K562 (cell line): ENCODE measurements around the gene TEX264.

ENCODE experiments used
- CCNT2 ChIP-seq: IDR thresholded peaks from 2 replicates; pipeline ENCODE4 v1.6.1; 2011; ENCODE audit warnings: borderline replicate concordance, low read depth, mild to moderate bottlenecking, moderate library complexity, mixed read lengths, low read length; ENCODE audit not compliant: insufficient read length; ENCODE audit errors: extremely low read depth
- FOXJ3 ChIP-seq: sonication (generic); formaldehyde crosslinking; IDR thresholded peaks from 2 replicates; pipeline ENCODE4 v1.4.0; 2020; ENCODE audit warnings: mild to moderate bottlenecking, missing genetic modification reagents
- HIVEP1 ChIP-seq: fragments of 250-450 bp; sonication (Bioruptor Pico); IDR thresholded peaks from 2 replicates; pipeline ENCODE4 v1.4.0; 2020; ENCODE audit warnings: mild to moderate bottlenecking
- KAT2B ChIP-seq: IDR thresholded peaks from one replicate; pipeline ENCODE4 v1.6.1; 2012; ENCODE audit warnings: low read depth, mild to moderate bottlenecking, control low read depth, inconsistent platforms, low read length, moderate library complexity
- RNF2 ChIP-seq: sonication (generic); IDR thresholded peaks from 2 replicates; pipeline ENCODE4 v1.6.1; 2016
- SP1 ChIP-seq: sonication (generic); formaldehyde crosslinking; IDR thresholded peaks from 2 replicates; pipeline ENCODE4 v1.8.1; 2022; ENCODE audit warnings: mild to moderate bottlenecking, missing genetic modification reagents
- ZNF408 ChIP-seq: fragments of 250-450 bp; sonication (Bioruptor Pico); IDR thresholded peaks from 2 replicates; pipeline ENCODE4 v1.4.0; 2020; ENCODE audit warnings: low read depth, mild to moderate bottlenecking, moderate library complexity
- ZNF561 ChIP-seq: fragments of 450-650 bp; formaldehyde crosslinking; conservative IDR thresholded peaks from 2 replicates; pipeline ENCODE4 v1.4.0; 2020; ENCODE audit warnings: mild to moderate bottlenecking, moderate library complexity
- ZNF589 ChIP-seq: fragments of 200-800 bp; sonication (Bioruptor generic); IDR thresholded peaks from 2 replicates; pipeline ENCODE4 v1.6.1; 2016; ENCODE audit warnings: low read depth, missing genetic modification characterization, missing compliant biosample characterization
- TF ChIP-seq, protein P1 (sequence below), 3 experiments: IDR thresholded peaks in 2 of 3; conservative IDR thresholded peaks in 1 of 3; 2 replicates each; pipeline ENCODE4 v1.5.1; 2011 to 2012; ENCODE audit warnings: low read length in 3 of 3, mild to moderate bottlenecking in 3 of 3, control low read depth in 2 of 3, improper control_type of control experiment in 1 of 3, inconsistent platforms in 1 of 3, low read depth in 1 of 3, mixed read lengths in 1 of 3, moderate library complexity in 1 of 3; ENCODE audit not compliant: insufficient read depth in 2 of 3
- TF ChIP-seq, protein P2 (sequence below): fragments of 450-650 bp; formaldehyde crosslinking; IDR thresholded peaks from 2 replicates; pipeline ENCODE4 v1.4.0; 2022; ENCODE audit warnings: mild to moderate bottlenecking, moderate library complexity

DNA sequence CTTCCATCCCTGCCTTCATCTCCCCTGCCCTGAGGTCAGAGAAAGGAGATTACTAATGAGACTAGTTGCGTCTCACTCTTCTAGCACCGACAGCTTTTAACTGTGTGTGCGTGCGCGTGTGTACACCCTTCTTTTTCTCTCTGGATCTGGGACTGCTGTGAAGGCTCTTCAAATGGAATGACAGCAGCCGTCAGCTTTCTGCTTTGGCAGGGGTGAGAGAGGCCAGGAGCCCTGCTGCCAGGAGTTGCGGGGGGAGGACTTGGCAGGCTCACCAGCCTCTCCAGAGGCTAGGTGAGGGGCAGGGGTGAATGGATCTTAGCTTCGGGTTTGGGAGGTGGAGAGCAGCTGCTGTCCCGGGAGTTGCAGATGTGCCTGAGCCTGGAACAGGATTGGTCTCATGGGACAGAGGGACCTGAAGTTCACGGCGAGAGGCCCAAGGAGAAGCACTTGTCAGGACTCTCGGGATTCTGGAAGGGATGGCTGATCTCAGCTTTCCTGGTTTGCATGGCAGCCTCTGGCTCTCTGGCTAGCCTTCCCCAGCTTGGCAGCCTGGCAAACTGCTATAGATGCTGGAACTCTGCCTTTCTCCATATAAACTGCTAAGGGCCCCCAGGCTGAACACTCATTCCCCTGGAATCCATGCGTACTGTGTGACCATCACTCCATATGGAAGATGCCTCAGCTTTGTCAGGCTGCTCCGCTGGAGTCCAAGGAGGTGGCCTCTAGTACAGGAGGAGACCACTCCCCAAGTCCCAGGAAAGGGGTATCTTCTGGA is 16.6 kb downstream of the TEX264 start:
- TF ChIP-seq, protein P1, sequence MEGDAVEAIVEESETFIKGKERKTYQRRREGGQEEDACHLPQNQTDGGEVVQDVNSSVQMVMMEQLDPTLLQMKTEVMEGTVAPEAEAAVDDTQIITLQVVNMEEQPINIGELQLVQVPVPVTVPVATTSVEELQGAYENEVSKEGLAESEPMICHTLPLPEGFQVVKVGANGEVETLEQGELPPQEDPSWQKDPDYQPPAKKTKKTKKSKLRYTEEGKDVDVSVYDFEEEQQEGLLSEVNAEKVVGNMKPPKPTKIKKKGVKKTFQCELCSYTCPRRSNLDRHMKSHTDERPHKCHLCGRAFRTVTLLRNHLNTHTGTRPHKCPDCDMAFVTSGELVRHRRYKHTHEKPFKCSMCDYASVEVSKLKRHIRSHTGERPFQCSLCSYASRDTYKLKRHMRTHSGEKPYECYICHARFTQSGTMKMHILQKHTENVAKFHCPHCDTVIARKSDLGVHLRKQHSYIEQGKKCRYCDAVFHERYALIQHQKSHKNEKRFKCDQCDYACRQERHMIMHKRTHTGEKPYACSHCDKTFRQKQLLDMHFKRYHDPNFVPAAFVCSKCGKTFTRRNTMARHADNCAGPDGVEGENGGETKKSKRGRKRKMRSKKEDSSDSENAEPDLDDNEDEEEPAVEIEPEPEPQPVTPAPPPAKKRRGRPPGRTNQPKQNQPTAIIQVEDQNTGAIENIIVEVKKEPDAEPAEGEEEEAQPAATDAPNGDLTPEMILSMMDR (IDR thresholded peaks at IDR 0.05 in 2 of 3, conservative IDR thresholded peaks at IDR 0.05 in 1 of 3; ENCODE audit: insufficient read depth in 2 of 3, low read depth in 1 of 3, low read length in 3 of 3) = no peak
- TF ChIP-seq ZNF589 (CRISPR knock-in tag) (no peak), SP1 (CRISPR knock-in tag) (no peak), FOXJ3 (CRISPR knock-in tag) (no peak), HIVEP1 (CRISPR knock-in tag) (no peak), KAT2B (no peak), ZNF561 (no peak), CCNT2 (no peak), RNF2 (no peak), ZNF408 (CRISPR knock-in tag) (no peak)
- TF ChIP-seq, protein P2, sequence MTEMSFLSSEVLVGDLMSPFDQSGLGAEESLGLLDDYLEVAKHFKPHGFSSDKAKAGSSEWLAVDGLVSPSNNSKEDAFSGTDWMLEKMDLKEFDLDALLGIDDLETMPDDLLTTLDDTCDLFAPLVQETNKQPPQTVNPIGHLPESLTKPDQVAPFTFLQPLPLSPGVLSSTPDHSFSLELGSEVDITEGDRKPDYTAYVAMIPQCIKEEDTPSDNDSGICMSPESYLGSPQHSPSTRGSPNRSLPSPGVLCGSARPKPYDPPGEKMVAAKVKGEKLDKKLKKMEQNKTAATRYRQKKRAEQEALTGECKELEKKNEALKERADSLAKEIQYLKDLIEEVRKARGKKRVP (CRISPR knock-in tag) = no peak
